KG1 (cell line): Measurements from ENCODE around the gene WDR82.
"Not testable (repeated sequence)": the region's sequence is repeated elsewhere in the genome, so short reads cannot be mapped to it uniquely, and the experiment has no call there.

Experiments used
- DNase-seq: peaks from one replicate; lab custom pipeline; 2025; lab: John Stamatoyannopoulos, UW

The WDR82 gene

DNA sequence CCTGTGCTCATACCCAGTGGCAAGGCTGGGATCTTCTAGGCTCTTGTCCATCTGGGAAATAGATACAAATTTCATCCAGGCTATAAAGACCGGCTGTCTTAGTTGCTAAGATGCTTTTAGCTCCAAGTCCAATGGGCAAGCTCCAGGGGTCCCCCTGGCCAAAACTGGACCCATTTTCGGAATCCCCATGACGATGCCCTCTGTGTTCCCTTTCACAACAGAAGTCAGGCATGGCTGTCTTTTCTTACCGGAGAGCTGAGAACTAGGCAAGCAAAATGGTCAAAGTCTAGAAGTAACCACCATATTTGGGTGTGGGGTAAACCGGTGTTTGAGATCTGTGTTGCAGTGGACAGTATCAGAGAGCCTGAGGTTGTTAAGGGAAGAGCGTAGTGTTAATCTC, 10.2 kb upstream of the WDR82 start:
- no peak for DNase-seq

GRCh38 chr3:52286777-52287110, 8.3 kb upstream of the WDR82 start:
- no peak for DNase-seq

DNA sequence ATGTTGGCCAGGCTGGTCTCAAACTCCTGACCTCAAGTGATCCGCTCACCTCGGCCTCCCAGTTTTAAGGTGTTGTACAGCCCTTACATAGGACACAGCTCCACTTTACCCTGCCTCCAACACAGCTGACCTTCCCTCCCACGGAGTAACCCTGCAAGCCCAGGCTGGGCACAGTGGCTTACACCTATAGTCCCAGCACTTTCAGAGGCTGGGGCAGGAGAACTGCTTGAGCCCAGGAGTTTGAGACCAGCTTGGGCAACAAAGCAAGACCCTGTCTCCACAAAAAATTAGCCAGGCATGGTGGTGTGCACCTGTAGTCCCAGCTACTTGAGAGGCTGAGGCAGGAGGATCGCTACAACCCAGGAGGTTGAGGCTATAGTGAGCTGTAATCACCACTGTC, 5.6 kb upstream of the WDR82 start:
- not testable (repeated sequence) for DNase-seq

DNA sequence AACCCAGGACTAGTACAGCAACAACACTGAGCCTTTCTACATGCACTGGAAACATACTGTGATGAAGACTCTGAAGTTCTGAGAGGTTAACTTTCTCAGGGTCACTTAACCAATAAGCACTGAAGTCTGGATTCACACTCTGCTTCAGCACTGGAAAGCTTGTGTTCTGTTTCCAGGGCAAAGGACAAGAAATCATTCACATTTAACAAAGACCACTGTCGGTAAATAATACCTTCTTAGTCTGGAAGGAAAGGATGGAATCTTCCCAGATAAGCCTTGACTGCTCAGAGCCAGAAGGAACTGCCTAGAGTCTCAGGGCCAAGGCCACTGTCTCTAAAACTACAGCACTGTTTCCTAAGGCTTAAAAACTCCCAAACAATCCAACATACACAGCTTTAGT, 4.9 kb upstream of the WDR82 start:
- DNase-seq = no peak

DNA sequence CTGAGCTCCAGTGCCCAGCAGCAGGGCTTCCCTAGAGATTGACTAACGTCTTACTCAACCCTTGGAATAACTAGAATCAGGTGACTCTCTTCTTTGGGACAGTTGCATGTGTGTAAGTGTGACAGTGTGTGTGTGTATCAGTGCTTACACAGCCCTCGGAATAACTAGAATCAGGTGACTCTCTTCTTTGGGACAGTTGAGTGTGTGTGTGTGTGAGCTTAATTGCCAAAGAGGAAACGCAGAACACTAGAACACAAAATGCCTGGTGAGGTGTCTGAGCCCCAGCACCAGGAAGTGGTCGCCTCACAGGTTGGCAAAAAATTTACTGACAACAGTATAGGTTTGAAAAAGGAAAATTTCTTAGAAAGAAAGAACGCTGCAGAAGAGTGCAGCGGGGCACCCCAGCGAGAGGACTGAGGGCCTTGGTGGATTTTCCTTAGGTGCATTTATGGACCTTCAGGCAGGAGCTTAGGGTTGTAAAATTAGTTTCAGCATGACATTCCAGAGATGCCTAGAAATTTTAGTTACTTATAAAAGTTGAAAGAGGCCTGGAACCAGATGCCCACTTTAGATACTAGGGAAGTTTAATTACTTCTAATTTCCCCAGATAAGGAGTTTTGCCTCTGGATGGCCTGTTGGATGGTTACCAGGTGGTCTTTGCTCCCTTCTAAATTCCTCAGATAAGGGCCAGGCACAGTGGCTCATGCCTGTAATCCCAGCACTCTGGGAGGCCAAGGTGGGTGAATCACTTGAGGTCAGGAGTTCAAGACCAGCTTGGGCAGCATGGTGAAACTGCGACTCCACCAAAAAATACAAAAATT, 3.7 kb upstream of the WDR82 start:
- DNase-seq = peak; percentile 43

DNA sequence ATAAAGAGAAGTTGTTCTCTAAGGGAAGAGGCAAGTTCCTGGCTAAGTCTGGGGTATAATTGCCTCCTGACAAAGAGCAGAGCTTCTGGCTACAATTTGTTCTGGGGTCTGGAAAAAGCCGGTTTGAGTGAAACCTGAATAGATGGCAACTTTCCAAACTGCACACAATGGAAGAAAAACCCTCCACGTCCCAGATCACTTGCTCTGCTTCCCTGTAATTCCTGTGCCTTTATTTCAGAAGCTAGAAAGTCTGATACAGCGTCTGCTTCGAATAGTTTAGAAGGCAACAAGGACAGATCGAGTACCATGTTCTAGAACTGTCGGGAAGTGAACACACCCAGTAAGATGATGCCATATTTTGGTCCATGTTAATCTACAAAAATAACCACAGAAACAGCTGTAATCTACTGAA, 1.6 kb upstream of the WDR82 start:
- DNase-seq = no peak

- no peak for DNase-seq
Measured at GRCh38 chr3:52279596-52279995, 1.1 kb upstream of the WDR82 start.

DNA sequence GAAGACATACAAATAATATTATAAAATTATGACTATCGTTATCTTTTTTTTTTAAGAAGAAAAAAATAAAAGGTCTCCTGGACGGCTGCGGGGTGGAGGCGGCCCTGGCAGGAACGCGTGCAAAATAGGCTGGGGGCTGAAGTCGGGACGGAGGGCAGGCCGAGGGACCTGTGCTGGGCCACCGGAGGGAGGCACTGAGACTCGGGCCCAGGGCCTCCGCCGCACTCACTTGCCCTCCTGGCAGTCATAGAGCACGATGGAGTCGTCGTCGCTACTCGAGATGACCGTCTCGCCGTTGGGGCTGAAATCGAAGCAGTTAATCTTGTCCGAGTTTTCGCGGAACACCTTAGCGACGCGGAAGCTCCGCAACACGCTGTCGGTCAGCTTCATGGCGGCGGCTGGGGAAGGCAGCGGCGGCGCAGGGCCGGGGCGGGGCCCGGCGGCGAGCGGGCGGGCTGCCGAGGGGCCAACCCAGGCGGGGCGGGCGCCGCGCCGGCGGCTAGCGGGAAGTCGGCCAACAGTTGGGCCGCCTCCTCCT, 408 bp downstream of the WDR82 start:
- no peak for DNase-seq

DNA sequence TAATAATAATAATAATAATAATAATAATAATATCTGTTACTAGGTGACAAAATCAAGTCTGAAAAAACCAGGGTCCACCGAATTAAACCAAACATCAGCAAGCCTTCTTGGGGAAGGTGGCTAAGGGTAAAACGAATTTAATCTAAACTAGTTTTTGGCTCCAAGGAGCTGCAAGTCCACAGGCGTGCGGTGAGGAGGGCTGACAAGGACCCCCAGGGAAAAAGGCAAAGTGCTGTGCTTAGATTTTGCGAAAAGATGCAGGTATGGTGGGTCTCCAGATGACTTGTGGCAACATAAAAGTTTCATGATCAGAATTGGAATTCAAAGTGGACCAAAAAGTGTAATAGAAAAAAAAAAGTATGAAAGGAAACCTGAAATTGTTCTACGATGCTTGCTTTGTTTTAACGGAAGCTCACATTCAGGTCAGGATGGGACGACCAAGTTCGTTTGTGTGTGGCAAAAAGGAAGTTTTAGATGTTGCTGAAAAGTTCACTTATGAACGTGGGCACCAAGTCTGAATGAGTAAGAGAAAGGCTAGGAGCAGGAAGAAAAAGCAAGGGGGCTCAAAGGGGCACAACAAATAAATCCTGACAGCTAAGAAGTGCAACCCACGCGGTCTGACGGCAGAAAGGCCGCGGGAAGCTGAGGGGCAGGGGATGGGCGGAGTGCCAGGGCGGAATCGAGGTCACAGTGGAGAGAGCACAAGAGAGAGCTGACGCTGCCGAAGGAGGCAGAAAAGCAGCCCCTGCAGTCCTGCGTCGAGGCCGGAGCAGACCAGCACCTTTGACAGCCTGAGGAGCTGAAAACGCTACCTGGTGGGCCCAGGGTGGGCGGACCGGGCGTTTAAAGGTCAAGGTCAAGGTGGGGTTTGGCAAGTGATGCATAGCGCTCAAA, 1.1 kb downstream of the WDR82 start:
- peak; percentile 34 for DNase-seq

GRCh38 chr3:52274781-52275180, 3.7 kb downstream of the WDR82 start:
- not testable (repeated sequence) for DNase-seq

DNA sequence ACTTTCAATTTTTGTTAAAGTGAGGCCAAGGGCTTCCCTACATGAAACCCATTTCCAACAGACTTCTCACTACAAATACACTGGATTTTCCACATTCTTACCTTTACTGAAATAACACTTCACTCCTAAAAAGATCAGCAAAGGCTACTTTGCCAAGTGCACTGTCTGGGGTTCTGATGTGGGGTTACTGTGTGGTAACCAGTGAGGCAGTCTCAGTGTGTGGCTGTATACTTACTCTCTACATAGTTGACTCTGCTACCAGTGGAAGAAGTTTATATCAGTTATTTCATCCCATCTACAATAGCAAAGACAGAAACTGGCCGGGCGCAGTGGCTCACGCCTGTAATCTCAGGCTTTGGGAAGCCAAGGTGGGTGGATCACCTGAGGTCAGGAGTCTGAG, 5.6 kb downstream of the WDR82 start:
- DNase-seq = no peak

DNA sequence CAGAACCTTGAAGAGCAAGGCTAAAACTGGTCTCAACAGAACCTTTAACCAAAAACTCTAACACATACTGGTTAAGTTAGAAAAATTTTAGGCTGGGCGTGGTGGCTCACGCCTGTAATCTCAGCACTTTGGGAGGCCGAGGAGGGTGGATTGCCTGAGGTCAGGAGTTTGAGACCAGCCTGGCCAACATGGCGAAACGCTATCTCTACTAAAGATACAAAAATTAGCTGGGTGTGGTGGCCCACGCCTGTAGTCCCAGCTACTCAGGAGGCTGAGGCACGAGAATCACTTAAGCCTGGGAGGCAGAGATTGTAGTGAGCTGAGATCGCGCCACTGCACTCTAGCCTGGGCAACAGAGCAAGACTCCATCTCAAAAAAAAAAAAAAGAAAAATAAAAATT, 6.3 kb downstream of the WDR82 start:
- not testable (repeated sequence) for DNase-seq

GRCh38 chr3:52270252-52270754, 8.1 kb downstream of the WDR82 start:
- no peak for DNase-seq

GRCh38 chr3:52269776-52270175, 8.7 kb downstream of the WDR82 start:
- no peak for DNase-seq

DNA sequence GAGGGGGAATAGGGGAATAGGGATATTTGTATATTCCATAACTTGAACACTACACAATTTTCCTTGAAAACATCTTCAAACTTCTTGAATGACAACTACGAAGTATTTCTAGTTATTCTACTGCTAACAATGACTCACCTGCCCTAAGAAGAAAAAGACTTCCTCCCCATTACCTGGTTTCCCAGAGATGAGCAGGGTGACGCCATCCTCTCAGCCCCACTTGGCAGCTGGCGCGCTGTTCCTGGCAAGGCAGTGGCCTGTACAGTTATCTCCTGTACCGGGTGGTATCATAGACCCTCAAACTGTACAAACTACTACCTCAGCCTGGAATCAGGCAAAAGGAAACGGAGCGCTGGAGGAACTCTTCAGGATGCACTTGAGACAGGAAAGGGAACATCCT, 10.4 kb downstream of the WDR82 start:
- no peak for DNase-seq

DNA sequence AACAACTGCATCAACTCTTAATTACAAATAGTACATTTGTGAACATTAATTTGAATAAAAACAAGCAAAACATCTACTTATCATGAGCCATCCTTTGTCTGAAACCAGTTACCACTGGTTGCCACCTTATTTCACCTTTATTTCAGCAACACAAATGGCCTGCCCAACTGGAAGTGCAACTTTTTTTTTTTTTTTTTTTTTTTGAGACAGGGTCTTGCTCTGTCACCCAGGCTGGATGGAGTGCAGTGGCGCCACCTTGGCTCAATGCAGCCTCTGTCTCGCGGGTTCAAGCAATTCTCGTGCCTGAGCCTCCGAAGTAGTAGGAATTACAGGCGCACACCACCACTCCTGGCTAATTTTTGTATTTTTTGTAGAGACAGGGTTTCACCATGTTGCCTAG, 13.1 kb downstream of the WDR82 start:
- no peak for DNase-seq

GRCh38 chr3:52262447-52262846, 16.0 kb downstream of the WDR82 start:
- no peak for DNase-seq

- no peak for DNase-seq
Measured at GRCh38 chr3:52259448-52259847, 19.0 kb downstream of the WDR82 start.

DNA sequence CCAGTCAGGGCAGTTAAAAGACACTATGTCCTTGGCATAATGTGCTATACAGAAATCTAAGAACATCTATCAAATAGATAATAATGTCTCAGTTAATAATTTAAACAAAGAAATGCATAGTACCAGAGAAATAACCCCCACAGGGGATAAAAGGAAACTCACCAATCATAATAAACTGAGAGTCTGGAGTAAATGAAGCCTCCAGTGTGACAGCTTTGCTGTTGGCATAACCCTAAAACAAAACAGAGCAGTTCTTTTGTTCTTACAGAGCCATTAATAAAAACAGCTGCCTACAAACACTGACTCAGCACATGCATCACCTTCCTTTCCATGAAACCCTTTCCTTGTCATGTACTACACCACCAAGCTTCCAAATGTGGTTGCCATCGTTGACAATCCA, 19.4 kb downstream of the WDR82 start:
- no peak for DNase-seq

GRCh38 chr3:52257911-52258310, 20.5 kb downstream of the WDR82 start:
- DNase-seq = no peak

DNA sequence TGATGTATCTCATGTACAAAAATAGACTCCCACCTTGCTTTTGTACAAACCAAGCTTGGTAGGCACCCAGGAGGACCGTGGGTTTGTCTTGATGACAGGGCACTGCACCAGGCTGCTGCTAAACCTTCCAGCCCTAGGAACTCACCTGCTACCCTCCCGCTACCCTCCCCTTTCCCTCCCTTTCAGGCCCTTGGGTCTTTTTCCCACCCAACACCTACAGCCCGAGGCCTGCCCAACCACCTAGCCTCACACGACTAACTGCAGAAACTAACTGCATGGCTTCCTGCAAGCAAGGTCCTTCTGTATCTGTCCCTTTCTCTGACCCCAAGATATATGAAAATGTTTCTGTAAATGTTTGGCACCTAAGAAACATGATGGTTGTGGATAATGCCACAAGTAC, 21.8 kb downstream of the WDR82 start:
- no peak for DNase-seq

- DNase-seq = no peak
Measured at GRCh38 chr3:52256159-52256558, 22.3 kb downstream of the WDR82 start.

DNA sequence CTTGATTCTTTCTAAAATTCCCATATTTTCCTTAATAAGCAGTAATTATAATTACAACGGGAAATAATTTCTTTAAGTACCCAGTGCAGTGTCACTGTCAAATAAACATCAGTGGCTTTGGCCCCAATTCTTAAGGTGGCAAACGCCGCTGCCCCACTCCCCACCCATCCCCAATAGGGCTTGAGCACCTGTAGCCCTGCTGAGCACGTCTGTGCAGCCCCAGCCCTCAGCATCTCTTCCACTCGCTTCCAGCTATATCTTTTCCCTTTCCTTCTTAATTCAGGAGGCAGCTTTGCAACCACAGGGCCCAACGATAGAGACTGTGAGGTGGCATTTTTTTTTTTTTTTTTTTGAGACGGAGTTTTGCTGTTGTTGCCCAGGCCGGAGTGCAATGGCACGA, 23.8 kb downstream of the WDR82 start:
- DNase-seq = no peak
